Fibroblast of lung (primary cell): ENCODE measurements around the gene SMCO3. TPM values are rescaled to one million over a fixed set of nuclear protein-coding genes. Genes with fewer than 3 reads are reported as not detected.

Source experiments
- DNase-seq, 2 donors: peaks; one replicate each; pipeline versions ENCODE4 v3.0.0 to v3.0.0-alpha.2; 2010; ENCODE audit warnings: low read depth in 2 of 2
- H2AFZ ChIP-seq: 2 replicates; pipeline ENCODE4 v1.5.1; 2012; ENCODE audit warnings: low read length, control low read depth, inconsistent platforms
- H3K27ac ChIP-seq: 2 replicates; pipeline ENCODE4 v1.5.1; 2011; ENCODE audit warnings: low read length, control low read depth; ENCODE audit not compliant: insufficient read depth
- H3K27me3 ChIP-seq: 2 replicates; pipeline ENCODE4 v1.5.1; 2011; ENCODE audit warnings: mild to moderate bottlenecking, low read length; ENCODE audit not compliant: control insufficient read depth, insufficient read depth
- H3K36me3 ChIP-seq: 2 replicates; pipeline ENCODE4 v1.5.1; 2011; ENCODE audit warnings: low read length; ENCODE audit not compliant: control insufficient read depth, insufficient read depth
- H3K4me1 ChIP-seq: 2 replicates; pipeline ENCODE4 v1.5.1; 2011; ENCODE audit warnings: low read length; ENCODE audit not compliant: control insufficient read depth, insufficient read depth; ENCODE audit errors: extremely low read depth
- H3K4me2 ChIP-seq: 2 replicates; pipeline ENCODE4 v1.5.1; 2011; ENCODE audit warnings: low read length, control low read depth; ENCODE audit not compliant: insufficient read depth; ENCODE audit errors: extremely low read depth
- H3K4me3 ChIP-seq, 4 experiments: fragments of 200-600 bp in 1 of 4; sonication (generic) in 1 of 4; replicated peaks in 1 of 4; 2 replicates each; pipeline ENCODE4 v1.5.1; 2011 to 2016; ENCODE audit warnings: low read length in 4 of 4, low read depth in 3 of 4, mild to moderate bottlenecking in 3 of 4, control low read depth in 2 of 4, inconsistent platforms in 1 of 4, mixed read lengths in 1 of 4; ENCODE audit not compliant: insufficient read depth in 1 of 4; ENCODE audit errors: control extremely low read depth in 1 of 4
- H3K79me2 ChIP-seq: 2 replicates; pipeline ENCODE4 v1.5.1; 2012; ENCODE audit warnings: mild to moderate bottlenecking, low read length, inconsistent platforms; ENCODE audit not compliant: control insufficient read depth, insufficient read depth
- H3K9ac ChIP-seq: 2 replicates; pipeline ENCODE4 v1.5.1; 2011; ENCODE audit warnings: mild to moderate bottlenecking, low read length, control low read depth; ENCODE audit not compliant: insufficient read depth
- H3K9me3 ChIP-seq: 2 replicates; pipeline ENCODE4 v1.5.1; 2012; ENCODE audit warnings: low read depth, low read length; ENCODE audit not compliant: control insufficient read depth, insufficient read depth
- H4K20me1 ChIP-seq: 2 replicates; pipeline ENCODE4 v1.5.1; 2011; ENCODE audit warnings: low read length; ENCODE audit not compliant: control insufficient read depth, insufficient read depth; ENCODE audit errors: extremely low read depth
- CTCF ChIP-seq, 2 donors: IDR thresholded peaks in 1 of 2; conservative IDR thresholded peaks in 1 of 2; 1 replicate in 1 of 2; 2 replicates in 1 of 2; pipeline ENCODE4 v1.5.1; 2011 to 2012; ENCODE audit warnings: low read length in 2 of 2, control low read depth in 1 of 2, inconsistent platforms in 1 of 2, low read depth in 1 of 2, mild to moderate bottlenecking in 1 of 2
- EZH2 ChIP-seq: IDR thresholded peaks from 2 replicates; pipeline ENCODE4 v1.5.1; 2012; ENCODE audit warnings: low read length, control low read depth, mild to moderate bottlenecking; ENCODE audit errors: missing control alignments
- polyA minus RNA-seq: library from RNA; depleted of rRNA, polyadenylated mRNA; stranded (reverse); fragments of >200 nt; gene quantifications from 2 replicates; pipeline ENCODE4 v1.2.3, GENCODE V29; 2011; ENCODE audit warnings: low replicate concordance
- polyA plus RNA-seq, 2 donors: library from polyadenylated mRNA; depleted of rRNA in 1 of 2; stranded (reverse) in 1 of 2; unstranded in 1 of 2; fragments of >200 nt; gene quantifications; 2 replicates each; pipeline ENCODE4 v1.2.1, GENCODE V29; 2011 to 2012; ENCODE audit warnings: missing spikeins in 1 of 2
- total RNA-seq: library from RNA; depleted of rRNA; stranded (reverse); fragments of >200 nt; gene quantifications from 2 replicates; pipeline ENCODE4 v1.2.1, GENCODE V29; 2014

The SMCO3 gene
- 0.17 TPM in 1 of 2 replicates, not detected in the other for total RNA-seq
- polyA plus RNA-seq: 0.16 TPM in 1 of 2 replicates, not detected in the other
- polyA plus RNA-seq (2012): 0.05 and 0.08 TPM in 2 replicates
- polyA minus RNA-seq: not detected in 2 replicates

- Histone ChIP-seq H3K36me3 (no peaks in the 10 kb centered on the region), H3K4me2 (no peak within 1 kb of the TSS), H3K4me3 (no peak within 1 kb of the TSS), H4K20me1 (no peaks in the 10 kb centered on the region), H3K27ac (no peak within 1 kb of the TSS), H2AFZ (no peak within 1 kb of the TSS), H3K9ac (no peak within 1 kb of the TSS), H3K4me1 (no peaks in the 10 kb centered on the region), H3K27me3 (no peaks in the 10 kb centered on the region), H3K9me3 (no peaks in the 10 kb centered on the region), H3K79me2 (no peaks in the 10 kb centered on the region)
- no peak for DNase-seq
- no peak for TF ChIP-seq CTCF (conservative IDR thresholded peaks at IDR 0.05 in 1 of 2, IDR thresholded peaks at IDR 0.05 in 1 of 2; ENCODE audit: low read depth in 1 of 2, low read length in 2 of 2)
- TF ChIP-seq EZH2: no peak
These were observed at the start of gene SMCO3 for GRCh38 chr12:14814014-14814413. SMCO3 (minus strand) TSS chr12:14814182; CDS start chr12:14806680, 7,502 bp downstream.

- DNase-seq: no peak
- H3K4me2 ChIP-seq: no peak overlapping the region
- no peak overlapping the region for H2AFZ ChIP-seq
- no peaks in the 10 kb centered on the region for H3K36me3 ChIP-seq
- no peaks in the 10 kb centered on the region for H3K9me3 ChIP-seq
- no peak overlapping the region for H3K27ac ChIP-seq
- no peak overlapping the region for H3K9ac ChIP-seq
- no peaks in the 10 kb centered on the region for H3K4me1 ChIP-seq
- TF ChIP-seq CTCF (conservative IDR thresholded peaks at IDR 0.05 in 1 of 2, IDR thresholded peaks at IDR 0.05 in 1 of 2; ENCODE audit: low read depth in 1 of 2, low read length in 2 of 2): no peak
- no peak for TF ChIP-seq EZH2
- no peaks in the 10 kb centered on the region for H3K79me2 ChIP-seq
- H3K27me3 ChIP-seq: no peaks in the 10 kb centered on the region
- no peak overlapping the region for H3K4me3 ChIP-seq
- no peaks in the 10 kb centered on the region for H4K20me1 ChIP-seq
These were observed 46.5 kb upstream of the SMCO3 start for GRCh38 chr12:14860490-14860889.

- Histone ChIP-seq H3K4me2 (no peak overlapping the region), H3K79me2 (no peaks in the 10 kb centered on the region), H3K36me3 (no peaks in the 10 kb centered on the region), H3K27me3 (no peaks in the 10 kb centered on the region), H3K9me3 (no peaks in the 10 kb centered on the region), H4K20me1 (no peaks in the 10 kb centered on the region), H3K4me3 (no peak overlapping the region), H3K27ac (no peak overlapping the region), H3K9ac (no peak overlapping the region), H2AFZ (no peak overlapping the region), H3K4me1 (no peaks in the 10 kb centered on the region)
- no peak for DNase-seq
- TF ChIP-seq CTCF (conservative IDR thresholded peaks at IDR 0.05 in 1 of 2, IDR thresholded peaks at IDR 0.05 in 1 of 2; ENCODE audit: low read depth in 1 of 2, low read length in 2 of 2): no peak
- TF ChIP-seq EZH2: no peak
These were observed 44.5 kb upstream of the SMCO3 start for GRCh38 chr12:14858513-14858912.
